ENCODE results near the gene CD82.

The CD82 gene

DNA sequence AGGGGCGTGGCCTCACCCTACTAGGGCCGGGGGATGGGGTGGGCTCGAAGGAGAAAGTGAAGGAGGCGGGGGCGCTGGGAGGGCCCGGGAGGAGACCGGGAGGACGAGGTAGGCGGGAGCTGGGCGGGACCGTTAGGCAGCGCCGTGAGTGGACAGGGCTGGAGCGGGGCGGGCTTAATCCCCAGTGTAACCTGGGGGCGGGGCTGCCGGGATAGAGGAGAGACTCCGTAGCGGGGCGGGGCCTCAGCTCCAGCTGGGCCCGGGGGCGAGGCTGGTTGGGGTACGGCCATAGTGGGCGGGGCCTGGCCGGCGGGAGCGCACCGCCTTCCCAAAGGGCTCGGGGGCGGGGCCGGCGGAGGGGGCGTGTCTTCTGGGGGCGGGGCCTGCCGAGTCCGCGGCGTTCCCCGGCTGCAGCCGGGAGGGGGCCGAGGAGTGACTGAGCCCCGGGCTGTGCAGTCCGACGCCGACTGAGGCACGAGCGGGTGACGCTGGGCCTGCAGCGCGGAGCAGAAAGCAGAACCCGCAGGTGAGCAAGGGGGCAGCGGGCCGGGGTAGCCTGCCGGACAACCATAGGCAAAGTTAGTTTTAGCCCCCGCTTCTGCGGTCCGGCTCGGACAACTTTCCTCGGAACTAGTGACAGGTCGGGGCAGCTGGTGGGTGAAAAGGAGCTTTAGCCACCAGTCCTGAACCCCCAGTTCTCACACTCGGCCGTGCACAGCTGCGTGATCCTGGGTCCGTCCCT, at the start of gene CD82:
Gene CD82 (plus strand): TSS at position 453 of the 742 bp plus-strand sequence. CDS start 29,000 bp downstream, outside the sequence.
- peak; percentile 93 for DNase-seq (ENCODE audit: low read depth, low spot score)

GRCh38 chr11:44516688-44517507, 48.6 kb upstream of the CD82 start:
- DNase-seq (ENCODE audit: low read depth, low spot score): no peak

DNA sequence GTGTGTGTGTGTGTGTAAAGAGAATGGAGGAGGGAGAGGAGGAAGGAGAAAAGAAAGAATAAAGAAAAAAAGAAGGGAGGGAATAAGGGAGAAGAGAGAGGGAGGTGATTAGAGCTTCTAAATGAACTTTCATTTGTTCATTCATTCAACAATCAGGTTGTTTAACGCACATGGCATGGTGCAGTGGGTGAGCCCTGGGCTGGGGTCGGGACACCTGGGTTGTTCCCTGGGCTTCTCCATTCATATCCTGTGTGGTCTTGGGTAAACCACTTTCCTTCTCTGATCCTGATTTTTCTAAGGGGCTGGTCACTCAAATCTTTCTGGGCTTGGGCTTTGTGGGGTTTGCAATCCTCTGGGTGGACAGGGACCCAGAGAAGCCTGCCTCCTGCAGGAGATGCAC, 47.9 kb upstream of the CD82 start:
- no peak for DNase-seq (ENCODE audit: low read depth, low spot score)

GRCh38 chr11:44518968-44519550, 46.4 kb upstream of the CD82 start:
- DNase-seq (ENCODE audit: low read depth, low spot score): no peak

DNA sequence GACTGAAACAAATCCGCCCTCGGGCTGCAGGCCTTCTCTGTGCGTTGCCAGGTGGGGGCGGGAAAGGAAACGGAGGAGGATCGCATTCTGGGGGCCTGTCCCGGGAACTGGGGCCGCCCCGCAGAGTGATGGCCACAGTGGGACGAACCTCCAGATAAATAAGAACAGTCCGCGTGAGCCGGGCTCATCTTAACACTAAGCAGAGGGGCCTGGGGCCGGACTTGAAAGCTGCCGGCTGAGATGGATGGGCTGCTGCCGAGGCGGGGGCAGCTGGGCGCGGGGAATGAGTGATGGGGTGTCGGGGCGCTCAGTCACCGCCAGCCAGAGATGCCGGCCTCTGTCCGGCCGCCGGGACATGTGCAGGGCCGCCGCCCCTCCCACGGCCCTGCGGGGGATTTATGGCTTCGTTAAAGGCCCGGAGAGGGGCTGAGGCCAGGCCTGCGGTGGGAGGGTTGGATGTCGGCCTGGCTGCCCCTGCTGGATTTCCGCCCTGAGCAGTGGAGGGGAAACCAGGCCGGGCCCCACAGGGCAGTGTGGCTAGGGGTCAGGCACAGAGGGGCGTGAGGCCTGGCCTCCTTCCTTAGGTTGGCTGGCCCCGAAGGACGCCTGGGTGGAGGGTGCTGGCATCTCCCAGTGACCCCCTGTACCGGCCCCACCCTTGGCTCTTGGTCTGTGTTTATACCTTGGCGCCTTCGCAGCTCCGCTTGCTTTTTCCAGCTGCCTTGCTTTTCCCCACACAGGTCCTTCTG, 45.3 kb upstream of the CD82 start:
- no peak for DNase-seq (ENCODE audit: low read depth, low spot score)

DNA sequence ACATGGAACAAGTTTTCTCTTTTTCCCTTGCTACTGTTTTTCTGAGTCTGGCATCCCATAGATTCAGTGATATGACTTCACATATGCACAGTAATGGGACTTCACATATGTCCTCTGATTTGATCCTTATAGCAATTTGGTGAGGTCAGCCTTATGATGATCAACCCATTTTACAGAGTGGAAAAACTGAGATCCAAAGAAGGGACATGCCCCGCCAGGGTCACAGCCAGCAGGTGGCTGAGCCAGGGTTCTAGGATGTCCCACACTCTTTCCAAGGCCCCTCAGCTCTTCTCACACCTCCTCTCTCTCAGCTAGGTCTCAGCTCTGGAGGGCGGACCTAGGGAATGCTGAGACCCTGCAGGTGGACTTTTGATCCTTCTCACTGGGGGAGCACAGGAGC, 44.3 kb upstream of the CD82 start:
- DNase-seq (ENCODE audit: low read depth, low spot score): no peak

- DNase-seq (ENCODE audit: low read depth, low spot score): no peak
Measured at GRCh38 chr11:44522294-44522693, 43.2 kb upstream of the CD82 start.

DNA sequence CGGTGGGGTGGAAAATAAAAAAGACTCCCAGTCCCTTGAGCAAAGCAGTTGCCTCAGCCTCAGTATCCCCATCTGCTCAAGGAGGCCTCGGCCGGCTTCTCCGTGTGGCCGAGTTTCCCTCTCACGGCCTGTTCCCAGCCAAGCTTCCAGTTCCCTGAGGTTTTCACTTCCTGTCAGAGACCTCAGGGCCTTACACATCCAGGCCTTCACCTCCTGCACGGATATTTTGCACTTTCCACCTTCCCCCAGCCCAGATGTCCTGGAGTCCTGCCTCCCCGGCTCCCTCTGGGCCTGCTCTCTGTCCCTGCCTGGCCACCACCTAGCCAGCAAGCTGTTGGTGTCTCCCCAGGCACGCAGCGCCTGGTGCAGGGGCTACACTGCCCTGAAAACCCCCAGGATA, 41.1 kb upstream of the CD82 start:
- DNase-seq (ENCODE audit: low read depth, low spot score): no peak

GRCh38 chr11:44524751-44525201, 40.7 kb upstream of the CD82 start:
- no peak for DNase-seq (ENCODE audit: low read depth, low spot score)

DNA sequence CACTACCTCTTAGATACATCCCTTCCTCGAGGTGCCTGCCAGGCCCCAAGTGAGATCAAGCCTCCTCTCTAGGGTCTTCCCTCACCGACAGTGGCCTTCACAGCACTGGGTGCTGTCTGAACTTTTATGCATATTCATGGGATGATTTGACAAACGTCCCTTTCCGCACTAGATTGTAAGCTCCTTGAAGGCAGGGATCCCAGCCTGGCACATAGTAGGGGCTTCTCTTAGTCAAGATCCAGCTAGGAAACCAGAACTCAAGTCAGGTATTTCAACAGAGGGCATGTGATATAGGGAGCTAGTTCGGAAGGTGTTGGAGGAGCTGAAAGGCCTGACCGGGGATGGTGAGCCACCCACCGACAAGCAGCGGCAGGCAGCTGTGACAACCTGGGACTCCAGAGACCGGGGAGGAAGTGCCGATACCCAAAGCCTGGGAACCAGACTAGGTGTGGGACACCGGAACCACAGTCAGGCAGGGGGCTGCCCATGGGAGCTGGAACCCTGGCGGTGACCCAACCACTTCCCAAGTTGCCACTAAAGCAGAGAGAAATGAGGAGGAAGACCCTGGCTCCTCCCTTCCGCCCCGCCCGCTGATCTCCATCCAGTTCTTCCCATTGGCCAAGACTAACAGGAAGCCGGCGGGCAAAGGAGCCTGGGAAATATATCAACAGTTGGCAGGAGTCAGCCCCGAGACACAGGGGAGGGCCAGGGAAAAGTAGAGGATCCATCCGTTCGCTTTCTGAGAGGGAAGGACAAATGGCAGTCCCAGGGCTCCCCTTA, 39.8 kb upstream of the CD82 start:
- DNase-seq (ENCODE audit: low read depth, low spot score): peak; percentile 24

DNA sequence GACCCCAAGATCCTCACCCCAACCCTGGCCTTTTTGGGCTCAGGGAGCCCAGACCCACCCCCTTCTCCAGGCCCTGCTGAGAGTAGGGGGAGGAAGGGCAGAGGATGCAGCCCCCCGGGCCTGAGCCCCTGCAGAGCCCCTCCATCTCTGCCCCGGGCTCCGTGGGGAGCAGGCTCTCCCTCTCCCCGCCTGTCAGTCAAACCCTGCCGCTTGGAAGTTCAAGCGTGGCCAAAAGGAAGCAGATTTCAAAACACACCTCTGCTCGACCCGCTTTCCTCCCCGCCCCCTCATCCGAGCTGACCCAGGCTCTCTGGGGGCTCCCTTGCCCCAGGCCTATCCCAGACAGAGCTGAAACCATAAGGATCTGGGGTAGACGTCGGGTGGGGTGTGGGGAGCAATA, 39.0 kb upstream of the CD82 start:
- no peak for DNase-seq (ENCODE audit: low read depth, low spot score)

DNA sequence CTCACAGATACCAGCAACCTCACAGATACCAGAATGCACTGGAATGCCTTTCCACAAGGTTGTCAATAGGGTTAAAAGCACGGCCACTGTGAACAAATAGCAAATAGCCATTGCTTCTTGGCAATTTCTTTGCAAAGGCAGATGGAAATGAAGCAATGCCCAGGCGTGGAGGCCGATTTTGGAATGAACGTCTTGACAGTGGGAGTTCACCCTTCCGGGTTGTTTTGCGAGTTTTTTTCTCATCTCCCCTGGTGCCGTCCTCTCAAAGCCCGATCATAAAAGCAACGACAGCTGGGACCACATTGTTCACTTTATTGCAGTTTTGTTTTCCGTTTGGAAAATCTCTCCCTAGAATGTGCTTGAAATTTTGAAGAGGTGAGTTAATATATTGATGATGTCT, 38.0 kb upstream of the CD82 start:
- DNase-seq (ENCODE audit: low read depth, low spot score): no peak

DNA sequence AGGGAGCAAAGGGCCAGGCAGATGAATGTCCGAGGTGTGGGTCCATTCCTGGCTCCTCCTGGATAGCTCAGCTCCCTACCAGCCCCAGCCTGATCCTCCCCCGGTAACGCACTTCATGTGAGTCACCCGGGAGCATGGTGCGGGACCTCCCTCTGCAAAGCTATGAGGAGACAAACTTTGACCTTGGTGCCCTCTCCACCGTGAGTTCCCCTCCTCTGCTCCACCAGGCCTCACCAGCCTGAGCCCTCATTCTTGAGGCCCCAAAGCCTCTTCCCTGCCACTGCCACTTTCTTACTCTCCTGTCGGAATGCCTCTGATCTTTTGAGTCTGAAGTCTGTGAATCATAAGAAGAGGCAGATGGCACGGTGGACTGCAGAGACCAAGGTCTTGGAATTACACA, 37.4 kb upstream of the CD82 start:
- DNase-seq (ENCODE audit: low read depth, low spot score): no peak

GRCh38 chr11:44528581-44528980, 36.9 kb upstream of the CD82 start:
- DNase-seq (ENCODE audit: low read depth, low spot score): no peak

DNA sequence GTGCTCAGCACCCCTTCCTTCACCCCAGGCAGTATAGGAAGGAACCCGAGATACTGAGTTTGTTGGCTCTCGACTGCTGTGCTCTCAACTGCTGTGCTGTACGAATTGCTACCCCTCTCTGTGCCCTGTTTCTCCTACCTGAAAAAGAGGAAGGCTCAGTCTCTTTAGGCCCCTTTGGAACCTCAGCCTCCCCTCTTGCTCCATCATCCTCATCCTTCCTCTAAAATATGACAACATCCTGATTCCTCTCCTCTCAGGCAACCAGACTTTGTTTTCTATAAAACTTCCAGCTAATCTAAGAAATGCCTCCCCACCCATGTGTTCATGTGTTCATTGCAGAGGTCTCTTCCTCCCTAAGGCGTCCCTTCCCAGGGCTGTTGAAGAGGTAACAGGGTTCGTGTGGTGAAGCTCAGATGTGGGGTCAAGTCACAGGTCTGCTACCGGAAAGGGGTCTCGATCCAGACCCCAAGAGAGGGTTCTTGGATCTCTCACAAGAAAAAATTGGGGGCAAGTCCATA, 35.5 kb upstream of the CD82 start:
- DNase-seq (ENCODE audit: low read depth, low spot score): no peak

GRCh38 chr11:44530413-44531115, 34.9 kb upstream of the CD82 start:
- DNase-seq (ENCODE audit: low read depth, low spot score): no peak

GRCh38 chr11:44531116-44531504, 34.4 kb upstream of the CD82 start:
- DNase-seq (ENCODE audit: low read depth, low spot score): no peak

DNA sequence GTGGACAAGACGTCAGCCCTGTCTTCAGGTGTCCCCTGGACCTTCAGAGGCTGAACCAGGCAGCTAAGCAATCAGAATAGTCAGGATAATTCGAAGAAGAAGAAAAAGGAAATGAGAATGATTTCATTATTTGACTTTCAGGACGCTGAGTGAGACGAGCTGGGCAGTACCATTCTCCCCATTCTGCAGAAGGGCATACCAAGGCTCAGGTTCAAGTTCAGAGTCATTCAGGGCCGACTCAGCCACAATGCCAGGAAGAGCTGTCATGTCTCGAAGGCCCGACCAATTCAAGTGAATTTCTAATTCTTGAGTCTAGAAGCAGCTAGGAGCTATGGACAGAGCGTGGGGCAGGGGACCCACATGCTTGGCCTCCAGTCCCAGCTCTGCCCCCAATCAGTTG, 33.8 kb upstream of the CD82 start:
- no peak for DNase-seq (ENCODE audit: low read depth, low spot score)

- no peak for DNase-seq (ENCODE audit: low read depth, low spot score)
Measured at GRCh38 chr11:44532809-44533208, 32.7 kb upstream of the CD82 start.
